ENCODE data around the gene DDX17.

Gene DDX17

GRCh38 chr22:38448945-38449745 is 57.0 kb downstream of the DDX17 start:
- no peak for DNase-seq (ENCODE audit: low read depth)

GRCh38 chr22:38446018-38446601 is 60.0 kb downstream of the DDX17 start:
- no peak for DNase-seq (ENCODE audit: low read depth)

- no peak for DNase-seq (ENCODE audit: low read depth)
These were observed 61.3 kb downstream of the DDX17 start for GRCh38 chr22:38444783-38445182.

GRCh38 chr22:38443628-38444521 is 62.2 kb downstream of the DDX17 start:
- DNase-seq (ENCODE audit: low read depth), result no peak

- no peak for DNase-seq (ENCODE audit: low read depth)
These were observed 63.0 kb downstream of the DDX17 start for GRCh38 chr22:38442967-38443627.

- DNase-seq (ENCODE audit: low read depth), result no peak
These were observed 64.4 kb downstream of the DDX17 start for GRCh38 chr22:38441620-38442287.

GRCh38 chr22:38440747-38441350 is 65.3 kb downstream of the DDX17 start:
- DNase-seq (ENCODE audit: low read depth), result no peak

- no peak for DNase-seq (ENCODE audit: low read depth)
These were observed 68.7 kb downstream of the DDX17 start for GRCh38 chr22:38437416-38437815.

- DNase-seq (ENCODE audit: low read depth), result no peak
These were observed 69.3 kb downstream of the DDX17 start for GRCh38 chr22:38436629-38437395.

GRCh38 chr22:38435965-38436364 is 70.1 kb downstream of the DDX17 start:
- DNase-seq (ENCODE audit: low read depth), result no peak

- no peak for DNase-seq (ENCODE audit: low read depth)
These were observed 71.1 kb downstream of the DDX17 start for GRCh38 chr22:38435010-38435409.

GRCh38 chr22:38433871-38434270 is 72.2 kb downstream of the DDX17 start:
- no peak for DNase-seq (ENCODE audit: low read depth)
